Stimulated activated CD8-positive, alpha-beta memory T cell treated with anti-CD3 and anti-CD28 coated beads, Interleukin-12 subunit alpha, Interleukin-12 subunit beta, amount 100 ng/mL, for 4 hours (primary cell): ENCODE results near the gene FAM237A.

Source experiments
- DNase-seq: peaks from one replicate; pipeline ENCODE4 v3.0.0-alpha.2; 2020; ENCODE audit warnings: low read depth

Gene FAM237A

DNA sequence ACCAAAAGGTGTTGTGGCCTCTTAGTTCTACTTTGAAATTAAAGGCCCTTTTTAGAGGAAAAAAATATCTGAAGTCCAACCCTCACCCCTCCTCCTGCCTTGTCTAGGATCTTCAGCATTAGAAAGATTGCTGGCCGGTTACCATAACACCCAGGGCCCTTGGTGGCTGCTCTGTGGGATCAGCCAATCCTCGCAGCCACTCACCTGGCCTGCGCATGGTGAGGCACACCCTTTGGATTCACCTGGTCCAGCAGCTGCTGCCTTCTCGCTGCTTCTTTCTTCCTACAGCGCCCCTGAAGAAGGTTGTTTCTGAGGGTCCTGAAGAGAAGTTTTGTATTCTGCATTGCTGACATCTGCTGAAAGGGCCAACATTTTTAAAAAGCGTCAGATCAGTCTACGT lies 50.7 kb downstream of the FAM237A start:
- DNase-seq, result no peak

DNA sequence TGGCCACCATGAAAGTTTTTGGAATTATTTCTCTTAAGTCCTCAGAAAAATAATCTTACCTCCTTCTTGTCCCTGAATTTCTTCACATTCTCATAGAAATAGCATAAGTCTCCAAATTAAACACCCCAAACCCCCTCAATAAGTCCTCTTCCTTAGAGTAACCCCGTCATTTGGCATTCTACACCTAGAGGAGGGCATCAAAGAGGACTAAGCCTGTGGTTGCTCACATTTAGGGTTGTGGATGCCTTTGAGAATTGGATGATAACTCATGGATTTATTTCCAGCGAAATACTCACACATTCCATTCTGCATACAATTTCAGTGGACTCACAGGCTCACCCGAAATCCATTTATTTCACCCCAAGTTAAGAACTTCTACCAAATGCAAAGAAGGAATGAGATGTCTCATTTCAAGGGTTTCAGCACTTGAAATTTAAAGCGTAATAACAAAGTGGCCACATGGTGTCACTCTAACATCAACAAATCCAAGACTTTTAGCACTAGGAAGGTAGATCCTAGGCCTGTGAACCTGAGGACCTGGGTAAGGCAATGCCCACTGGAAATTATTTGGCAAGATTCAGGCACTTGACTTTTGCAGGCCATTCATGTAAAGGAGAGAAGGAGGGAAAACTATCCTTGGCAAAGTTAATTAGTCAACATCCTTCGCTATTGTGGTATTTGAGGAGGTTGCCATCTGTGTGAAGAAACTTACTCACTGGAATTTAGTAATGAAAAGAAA lies 51.3 kb downstream of the FAM237A start:
- DNase-seq, result no peak

DNA sequence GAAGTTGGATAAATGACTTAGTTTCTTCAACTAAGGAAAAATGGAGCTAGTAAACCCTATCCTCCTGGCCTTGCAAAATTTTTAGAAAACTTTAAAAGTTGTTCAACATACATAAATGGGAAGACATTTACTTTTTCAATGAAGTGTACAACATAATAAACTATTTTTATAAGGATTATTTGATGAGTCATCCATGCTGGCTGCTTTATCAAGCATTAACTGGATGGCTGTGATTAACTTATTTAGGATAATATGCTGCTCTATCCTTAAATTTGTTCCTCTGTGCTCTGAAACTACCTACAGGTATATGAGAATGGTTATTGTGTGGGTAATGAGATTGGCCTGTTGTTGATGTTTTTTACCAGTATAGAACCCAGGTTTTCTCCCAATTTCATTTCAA lies 54.6 kb downstream of the FAM237A start:
- no peak for DNase-seq

DNA sequence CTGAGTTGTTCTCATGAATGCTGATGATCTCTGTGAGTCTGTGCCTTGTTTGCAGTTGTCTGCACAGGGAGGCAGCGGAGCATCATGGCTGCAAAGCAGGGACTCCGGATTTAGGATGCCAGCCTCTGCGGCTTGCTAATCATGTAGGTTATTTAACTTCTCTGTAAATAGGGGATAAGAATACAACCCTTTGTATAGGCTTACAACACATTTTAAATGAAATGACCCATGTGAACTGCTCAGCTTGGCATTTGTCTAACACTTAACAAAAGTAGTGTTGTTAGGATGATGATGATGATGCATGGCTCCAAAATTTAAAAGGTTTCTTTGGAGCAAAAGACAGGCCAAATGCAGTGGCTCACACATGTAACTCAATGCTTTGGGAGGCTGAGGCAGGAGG lies 56.5 kb downstream of the FAM237A start:
- DNase-seq, result no peak
